ENCODE data around the gene CHD5.

Gene CHD5

GRCh38 chr1:6172549-6172948 lies 7.6 kb downstream of the CHD5 start:
- no peak for DNase-seq

- no peak for DNase-seq
These were observed 8.5 kb downstream of the CHD5 start for GRCh38 chr1:6171548-6172124.

- DNase-seq, result peak; percentile 13
These were observed 9.3 kb downstream of the CHD5 start for GRCh38 chr1:6170742-6171201.

- DNase-seq, result no peak
These were observed 9.9 kb downstream of the CHD5 start for GRCh38 chr1:6170116-6170741.

- DNase-seq, result no peak
These were observed 11.1 kb downstream of the CHD5 start for GRCh38 chr1:6168947-6169586.

GRCh38 chr1:6167391-6168303 lies 12.5 kb downstream of the CHD5 start:
- no peak for DNase-seq

GRCh38 chr1:6166655-6167390 lies 13.3 kb downstream of the CHD5 start:
- no peak for DNase-seq

GRCh38 chr1:6166221-6166620 lies 13.9 kb downstream of the CHD5 start:
- DNase-seq, result no peak

GRCh38 chr1:6165441-6165985 lies 14.6 kb downstream of the CHD5 start:
- no peak for DNase-seq

- DNase-seq, result no peak
These were observed 15.1 kb downstream of the CHD5 start for GRCh38 chr1:6165027-6165426.

GRCh38 chr1:6163973-6164617 lies 16.0 kb downstream of the CHD5 start:
- no peak for DNase-seq

GRCh38 chr1:6163191-6163972 lies 16.7 kb downstream of the CHD5 start:
- no peak for DNase-seq

GRCh38 chr1:6162773-6163172 lies 17.3 kb downstream of the CHD5 start:
- no peak for DNase-seq

GRCh38 chr1:6162341-6162740 lies 17.8 kb downstream of the CHD5 start:
- DNase-seq, result no peak

- no peak for DNase-seq
These were observed 21.9 kb downstream of the CHD5 start for GRCh38 chr1:6158181-6158580.

- no peak for DNase-seq
These were observed 22.5 kb downstream of the CHD5 start for GRCh38 chr1:6157528-6158174.

GRCh38 chr1:6157132-6157527 lies 23.0 kb downstream of the CHD5 start:
- no peak for DNase-seq

- no peak for DNase-seq
These were observed 25.4 kb downstream of the CHD5 start for GRCh38 chr1:6154525-6155319.

GRCh38 chr1:6152882-6153281 lies 27.2 kb downstream of the CHD5 start:
- DNase-seq, result no peak

- DNase-seq, result no peak
These were observed 27.9 kb downstream of the CHD5 start for GRCh38 chr1:6152181-6152580.

Data from inflammatory macrophage treated with lipopolysaccharide for 4 hours (primary cell).